Measurements from ENCODE around the gene C1orf50.
"Not testable (repeated sequence)": the region's sequence is repeated elsewhere in the genome, so short reads cannot be mapped to it uniquely, and the experiment has no call there.

C1orf50 gene

DNA sequence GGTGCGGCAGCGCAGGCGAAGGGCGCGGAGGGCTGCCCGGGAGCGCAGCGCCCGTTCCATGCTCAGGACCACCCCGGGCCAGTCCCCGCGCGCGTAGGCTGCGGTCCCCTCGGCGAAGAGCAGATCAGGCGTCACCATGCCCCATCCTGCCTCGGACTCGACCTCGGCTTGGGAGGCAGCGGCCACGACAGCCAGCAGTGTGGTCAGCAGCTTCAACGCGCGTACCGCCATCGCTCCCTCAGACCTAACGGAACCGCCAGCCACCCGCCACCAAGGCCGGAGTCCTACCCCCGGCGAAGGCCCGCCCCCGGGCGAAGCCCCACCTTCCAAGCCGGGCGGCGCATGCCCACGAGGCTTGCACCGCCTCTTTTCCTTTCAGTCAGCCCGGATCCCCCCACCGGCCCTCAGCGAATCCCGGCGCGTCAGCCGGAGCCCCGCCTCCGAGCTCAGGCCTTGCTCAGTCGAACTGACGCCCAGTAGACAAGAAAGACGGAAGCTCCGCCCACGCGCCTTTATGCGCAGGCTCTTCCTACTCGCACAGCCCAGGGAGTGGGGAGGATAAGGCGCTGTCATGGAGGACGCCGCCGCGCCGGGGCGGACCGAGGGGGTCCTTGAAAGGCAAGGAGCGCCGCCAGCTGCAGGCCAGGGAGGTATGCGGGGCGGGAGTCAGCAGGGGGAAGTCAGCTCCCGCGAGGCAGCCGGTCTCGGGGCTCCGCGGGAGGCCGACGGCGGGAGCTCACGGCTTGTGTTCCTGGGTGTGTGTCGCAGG lies at the start of gene C1orf50, which contains the start of gene P3H1:
Gene C1orf50, plus strand, starts transcription at position 509 of the 769 bp plus-strand sequence. Its CDS starts 63 bp downstream, at position 572.
Gene P3H1, minus strand, starts transcription at position 288 of the 769 bp plus-strand sequence. Its CDS starts 57 bp downstream, at position 231.
- DNase-seq = peak; percentile 99

DNA sequence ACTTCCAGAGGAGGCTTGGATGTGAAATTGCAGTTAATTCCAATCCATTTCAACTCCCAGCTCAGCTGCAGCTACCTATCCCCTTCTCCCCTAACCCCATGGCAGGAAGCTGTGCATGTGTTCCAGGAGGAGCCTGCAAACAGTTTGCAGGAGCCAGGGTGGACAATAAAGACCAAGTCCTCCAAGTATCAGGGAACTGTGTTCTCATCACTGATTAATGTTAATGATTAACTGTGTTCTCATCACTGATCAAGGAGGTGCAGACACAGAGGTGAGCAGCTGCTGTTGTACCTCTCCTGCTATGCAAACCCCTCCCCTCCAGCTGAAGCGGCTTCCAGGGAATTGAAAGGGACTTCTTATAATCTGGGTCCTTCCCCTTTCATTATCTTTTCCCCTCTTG lies 46.2 kb upstream of the C1orf50 start:
- no peak for DNase-seq

DNA sequence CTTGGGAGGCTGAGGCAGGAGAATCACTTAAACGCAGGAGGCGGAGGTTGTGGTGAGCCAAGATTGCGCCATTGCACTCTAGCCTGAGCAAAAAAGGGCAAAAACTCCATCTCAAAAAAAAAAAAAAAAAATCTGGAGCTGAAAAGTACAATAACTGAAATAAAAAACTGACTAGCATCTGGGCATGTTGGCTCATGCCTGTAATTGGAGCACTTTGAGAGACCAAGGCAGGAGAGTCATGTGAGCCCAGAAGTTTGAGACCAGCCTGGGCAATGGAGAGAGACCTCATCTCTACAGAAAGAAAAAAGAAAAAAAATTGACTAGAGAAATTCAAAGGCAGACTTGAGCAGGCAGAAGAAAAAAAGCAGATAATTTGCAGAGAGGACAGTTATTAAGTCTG lies 45.1 kb upstream of the C1orf50 start:
- DNase-seq = no peak

DNA sequence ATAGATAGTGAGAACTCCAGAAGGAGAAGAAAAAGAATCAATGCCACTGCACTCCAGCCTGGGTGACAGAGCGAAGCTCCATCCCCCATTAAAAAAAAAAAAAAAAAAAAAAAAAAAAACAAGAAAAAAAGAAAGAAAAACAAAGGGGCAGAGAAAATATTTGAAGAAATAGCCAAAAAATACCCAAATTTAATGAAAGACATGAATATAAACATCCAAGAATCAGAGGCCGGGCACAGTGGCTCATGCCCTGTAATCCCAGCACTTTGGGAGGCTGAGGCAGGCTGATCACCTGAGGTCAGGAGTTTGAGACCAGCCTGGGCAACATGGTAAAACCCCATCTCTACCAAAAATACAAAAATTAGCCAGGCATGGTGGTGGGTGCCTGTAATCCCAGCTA lies 44.6 kb upstream of the C1orf50 start:
- DNase-seq = not testable (repeated sequence)

DNA sequence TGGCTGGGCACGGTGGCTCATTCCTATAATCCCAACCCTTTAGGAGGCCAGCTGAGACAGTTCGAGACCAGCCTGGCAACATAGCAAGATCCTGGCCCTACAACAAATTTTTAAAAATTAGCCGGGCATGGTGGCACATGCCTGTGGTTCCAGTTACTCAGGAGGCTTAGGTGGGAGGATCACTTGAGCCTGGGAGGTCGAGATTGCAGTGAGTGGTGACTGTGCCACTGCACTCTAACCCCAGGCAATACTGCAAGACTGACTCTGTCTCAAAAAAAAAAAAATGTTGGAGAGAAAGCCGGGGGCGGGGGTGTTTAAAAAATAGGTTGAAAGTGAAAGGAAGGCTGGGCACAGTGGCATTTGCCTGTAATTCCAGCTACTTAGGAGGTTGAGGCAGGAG lies 43.5 kb upstream of the C1orf50 start:
- no peak for DNase-seq

DNA sequence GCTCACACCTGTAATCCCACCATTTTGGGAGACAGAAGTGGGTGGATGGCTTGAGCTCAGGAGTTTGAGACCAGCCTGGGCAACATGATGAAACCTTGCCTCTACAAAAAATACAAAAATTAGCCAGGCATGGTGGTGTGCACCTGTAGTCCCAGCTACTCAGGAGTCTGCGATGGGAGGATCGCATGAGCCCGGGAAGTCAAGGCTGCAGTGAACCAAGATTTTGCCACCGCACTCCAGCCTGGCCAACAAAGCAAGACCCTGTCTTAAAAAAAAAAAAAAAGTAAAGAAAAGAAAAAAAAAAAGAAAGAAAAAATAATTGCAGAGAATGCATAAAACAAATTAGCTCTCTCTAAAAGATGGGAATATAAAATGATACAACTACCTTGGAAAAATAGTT lies 41.2 kb upstream of the C1orf50 start:
- DNase-seq = not testable (repeated sequence)

DNA sequence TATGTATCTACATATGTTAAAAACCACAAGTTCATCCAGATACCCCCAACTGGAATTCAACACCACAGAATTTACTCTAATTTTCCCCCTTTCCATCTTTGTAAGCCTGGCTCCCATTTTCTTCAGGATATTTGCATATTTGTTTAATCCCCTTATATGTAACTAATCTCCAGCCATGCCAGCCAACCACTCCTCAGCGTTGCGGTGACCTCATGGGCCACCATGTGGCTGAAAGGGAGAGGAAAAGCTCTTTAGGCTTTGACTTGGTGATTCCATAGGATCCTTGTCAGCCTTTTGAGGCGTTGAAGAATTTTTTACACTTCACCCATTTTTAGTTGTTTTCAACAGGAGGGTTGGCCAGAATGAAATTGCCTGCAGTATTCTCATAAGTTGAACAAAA lies 37.0 kb upstream of the C1orf50 start:
- DNase-seq = no peak

DNA sequence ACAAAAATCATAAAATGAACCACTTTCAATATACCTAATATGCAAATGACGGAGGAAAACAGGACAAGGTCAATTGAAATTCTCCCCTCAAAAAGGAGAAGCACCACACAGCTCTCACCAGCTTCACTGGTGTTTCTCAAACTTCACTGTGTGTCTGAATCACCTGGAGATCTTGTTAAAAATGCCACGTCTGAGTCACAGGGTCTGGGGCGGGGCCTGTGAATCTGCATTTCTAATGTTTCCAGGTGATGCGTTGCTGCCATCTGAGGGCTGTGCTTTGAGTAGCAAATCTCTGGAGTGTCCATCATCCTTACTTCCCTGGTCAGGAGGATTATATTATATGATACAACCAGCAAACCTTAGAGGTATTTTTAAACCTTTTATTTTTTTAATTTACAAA lies 36.1 kb upstream of the C1orf50 start:
- no peak for DNase-seq

DNA sequence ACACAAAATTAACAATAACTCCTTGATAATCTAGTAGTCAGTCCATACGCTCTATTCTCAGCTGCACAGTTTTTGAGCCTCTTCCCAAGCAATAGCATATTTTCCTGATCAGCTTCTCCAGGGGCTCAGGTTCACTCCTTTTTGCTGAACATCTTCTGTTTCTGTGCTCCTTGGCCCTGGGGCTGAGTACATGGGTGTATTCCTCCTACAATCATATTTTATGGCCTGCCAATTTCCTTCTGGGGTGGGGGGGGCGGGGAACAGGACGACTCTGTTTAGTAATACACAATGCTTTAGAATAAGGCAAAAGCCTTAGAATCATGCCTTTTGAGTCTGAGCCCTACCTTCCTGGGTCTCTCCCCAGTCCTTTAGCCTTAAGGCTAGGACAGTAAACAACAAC lies 35.5 kb upstream of the C1orf50 start:
- no peak for DNase-seq

DNA sequence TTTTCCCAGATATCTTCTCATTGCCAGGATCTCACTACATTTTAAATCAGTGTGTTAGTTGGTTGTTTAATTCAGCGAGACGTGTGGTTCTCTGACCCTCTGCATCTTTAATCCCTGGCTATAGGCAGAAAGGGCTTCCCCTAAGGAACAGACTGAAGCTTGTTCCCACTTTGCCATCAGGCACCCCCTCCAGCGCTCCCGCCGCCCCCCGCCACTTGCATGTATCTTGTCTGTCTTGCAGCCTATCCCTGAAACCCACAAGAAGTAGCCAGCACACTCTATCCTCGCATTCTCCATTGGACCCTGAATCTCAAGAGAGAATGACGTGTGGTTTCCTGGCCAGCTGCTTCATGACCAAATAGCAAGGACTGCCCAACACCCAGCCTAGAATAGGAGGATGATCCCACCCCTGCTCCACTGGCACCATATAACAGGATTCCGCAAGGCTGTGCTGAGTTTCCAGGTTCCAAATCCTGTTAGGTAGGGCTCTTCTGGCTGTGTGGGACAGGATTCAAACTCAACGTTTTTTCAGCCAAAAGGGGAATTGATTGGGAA lies 34.8 kb upstream of the C1orf50 start:
- no peak for DNase-seq

DNA sequence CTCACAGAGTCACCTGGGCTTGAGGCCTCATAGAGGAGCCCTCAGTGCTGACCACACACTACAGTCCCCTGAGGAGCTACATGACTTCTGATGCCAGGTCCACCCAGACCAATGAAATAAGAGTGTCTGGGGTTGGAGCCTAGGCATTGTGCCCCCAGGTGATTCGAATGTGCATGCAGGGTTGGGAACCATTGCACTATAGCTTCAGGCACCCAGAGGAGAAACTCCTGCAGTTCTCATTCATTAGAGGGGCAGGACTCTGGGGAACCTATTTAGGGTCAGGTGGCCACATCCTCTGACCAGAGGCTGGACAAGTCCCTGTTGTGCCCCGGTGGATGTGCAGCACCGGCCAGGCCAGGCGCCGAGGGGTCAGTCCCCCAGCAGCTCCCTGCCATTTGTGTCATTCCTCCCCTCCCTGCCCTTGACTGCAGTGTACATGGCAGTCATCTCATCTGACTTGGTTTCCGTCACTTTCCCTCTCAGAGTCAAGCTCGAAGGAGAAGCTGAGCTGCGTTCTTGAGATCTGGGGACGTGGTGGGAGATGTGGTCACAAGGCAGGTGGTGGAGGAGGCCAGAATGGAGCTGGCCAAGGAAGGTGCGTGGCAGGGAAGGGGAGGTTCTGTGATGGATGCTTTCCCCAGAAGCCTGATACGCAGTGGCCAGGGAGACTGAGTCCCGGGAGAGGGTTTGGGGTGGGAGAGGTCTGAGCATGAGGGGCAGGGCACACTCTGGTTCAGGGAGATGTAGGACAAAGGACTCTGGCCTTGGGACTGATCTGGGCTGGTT lies 33.4 kb upstream of the C1orf50 start:
- no peak for DNase-seq

DNA sequence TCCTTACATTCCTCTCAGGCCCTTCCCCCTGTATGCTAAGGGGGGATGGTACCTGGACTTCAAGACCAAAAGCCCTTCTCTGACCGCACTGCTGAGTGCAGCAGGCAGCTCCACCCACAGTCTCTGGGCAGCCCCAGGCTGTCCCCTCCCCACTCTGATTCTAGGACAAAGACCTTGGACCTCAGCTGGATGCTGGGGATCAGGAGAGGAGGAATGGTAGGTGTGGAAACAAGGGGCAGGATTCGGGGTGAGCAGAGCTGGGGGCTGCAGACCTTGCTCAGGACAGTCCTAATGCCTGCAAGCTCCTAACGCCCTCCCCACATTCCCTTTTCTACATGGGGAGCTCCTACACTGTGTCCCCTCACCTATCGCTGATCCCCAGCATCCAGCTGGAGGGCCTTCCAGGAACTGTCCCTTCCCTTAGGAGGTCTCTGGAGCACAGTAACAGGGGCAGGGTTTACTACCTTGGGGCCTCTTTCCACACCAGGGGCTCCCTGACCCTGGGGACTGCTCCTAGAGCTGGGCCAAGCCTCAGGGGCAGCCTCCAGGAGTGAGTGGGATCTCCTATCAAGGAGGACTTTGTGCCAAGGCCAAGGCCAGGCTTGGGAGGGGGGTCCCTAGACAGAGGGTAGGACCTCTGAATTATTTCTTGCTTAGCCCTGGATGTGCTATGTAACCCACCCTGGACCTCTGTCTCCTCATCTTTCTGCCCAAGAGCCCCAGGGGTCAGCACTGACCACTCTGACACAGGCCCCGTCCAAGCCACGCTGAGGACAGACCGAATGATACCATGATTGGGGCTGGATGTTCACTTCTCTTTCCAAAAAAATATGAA lies 32.6 kb upstream of the C1orf50 start:
- no peak for DNase-seq

DNA sequence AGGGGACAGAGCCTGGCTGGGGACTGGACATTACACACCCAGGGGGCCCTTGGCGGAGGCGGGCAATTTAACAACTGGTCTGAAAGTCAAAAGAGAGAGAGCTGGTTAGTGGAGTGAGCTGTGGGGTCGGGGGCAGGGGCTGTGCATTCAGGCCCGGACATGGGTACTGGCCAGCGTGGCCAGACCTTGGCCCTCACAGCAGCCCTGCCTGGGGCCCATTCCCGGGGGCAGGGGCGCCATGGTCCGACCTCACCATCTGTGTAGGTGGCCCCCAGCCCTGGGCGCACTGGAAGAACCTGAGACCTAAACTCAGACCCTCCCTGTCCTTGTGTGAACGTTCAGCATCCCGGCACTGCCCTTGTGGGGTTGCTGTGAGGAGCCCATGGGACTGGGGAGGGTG lies 32.0 kb upstream of the C1orf50 start:
- DNase-seq = no peak

DNA sequence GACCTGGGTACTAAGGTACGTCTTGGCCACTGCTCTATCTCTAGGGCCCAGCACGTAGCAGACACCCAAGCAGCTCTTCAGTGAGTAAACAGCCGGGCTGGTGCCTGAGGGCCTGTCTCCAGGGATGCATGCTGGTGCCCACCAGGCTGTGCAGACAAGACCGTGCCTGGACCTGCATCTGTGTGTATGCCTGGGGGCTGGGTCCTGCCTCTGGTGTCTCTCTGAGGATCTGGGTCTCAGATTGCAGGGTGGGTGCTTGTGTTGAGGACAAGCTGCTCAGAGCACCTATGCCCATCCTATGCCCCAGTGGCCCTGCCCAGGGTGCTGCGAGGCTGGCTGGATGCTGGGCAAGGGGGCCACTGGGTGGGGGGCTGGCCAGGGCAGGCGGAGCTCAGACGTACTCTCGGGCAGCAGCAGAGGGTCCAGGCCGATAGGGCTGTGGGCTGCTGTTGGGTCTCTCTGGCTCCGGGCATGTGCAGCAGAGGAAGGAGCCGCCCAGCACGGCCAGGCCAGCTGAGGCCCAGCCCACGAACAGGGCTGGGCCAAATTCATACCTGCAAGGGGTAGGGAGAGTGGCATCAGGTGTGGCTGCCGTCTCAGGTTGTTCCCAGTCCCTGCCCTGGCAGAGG lies 31.5 kb upstream of the C1orf50 start:
- DNase-seq = no peak

DNA sequence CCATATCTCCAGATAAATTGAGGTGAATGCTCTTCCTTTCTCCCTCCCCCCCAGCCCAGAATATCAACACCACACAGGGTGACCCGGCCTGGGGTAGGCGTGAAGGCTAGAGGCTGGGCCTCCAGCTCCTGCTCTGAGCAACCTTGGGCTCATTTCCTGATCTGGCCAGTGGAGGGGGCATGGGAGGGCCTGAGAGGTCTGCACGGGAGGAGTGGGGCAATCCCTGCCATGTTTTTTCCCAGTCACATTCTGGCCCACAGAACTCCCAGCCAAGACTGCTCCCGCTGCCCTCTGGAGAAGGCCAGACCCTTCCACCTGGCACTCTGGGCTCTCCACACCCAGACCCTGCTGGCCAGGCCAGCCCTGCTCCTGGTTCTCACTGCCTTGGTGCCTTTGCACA lies 30.9 kb upstream of the C1orf50 start:
- DNase-seq = no peak

DNA sequence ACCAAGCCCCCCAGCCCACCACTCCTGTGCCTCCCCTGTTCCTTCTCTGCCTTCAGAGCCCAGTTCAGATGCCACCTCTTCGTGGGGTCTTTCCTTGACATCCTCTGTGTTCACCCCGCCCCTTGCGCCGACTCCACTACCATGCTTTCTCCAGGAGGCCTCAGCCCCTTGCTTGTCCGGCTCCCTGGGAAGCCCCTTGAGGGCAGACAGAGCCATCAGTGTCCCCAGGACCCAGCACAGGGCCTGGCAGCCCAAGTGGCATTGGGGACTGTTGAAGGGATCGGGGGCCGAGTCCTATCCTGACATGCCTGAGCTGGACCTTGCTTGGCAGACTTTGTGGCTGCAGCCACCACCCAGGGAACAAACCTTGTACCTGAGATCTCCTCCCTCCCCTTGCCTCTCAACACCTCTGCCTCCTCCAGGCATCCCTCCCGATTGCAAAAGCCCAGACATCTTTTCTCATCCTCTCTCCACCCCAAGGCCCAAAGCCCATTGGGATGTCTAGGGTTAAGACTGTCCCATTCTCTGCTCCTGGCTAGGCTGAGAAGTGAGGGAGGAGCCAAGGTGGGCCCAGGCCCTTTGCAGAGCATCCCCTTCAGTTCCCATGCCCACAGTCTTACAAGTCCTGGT lies 30.4 kb upstream of the C1orf50 start:
- DNase-seq = no peak

DNA sequence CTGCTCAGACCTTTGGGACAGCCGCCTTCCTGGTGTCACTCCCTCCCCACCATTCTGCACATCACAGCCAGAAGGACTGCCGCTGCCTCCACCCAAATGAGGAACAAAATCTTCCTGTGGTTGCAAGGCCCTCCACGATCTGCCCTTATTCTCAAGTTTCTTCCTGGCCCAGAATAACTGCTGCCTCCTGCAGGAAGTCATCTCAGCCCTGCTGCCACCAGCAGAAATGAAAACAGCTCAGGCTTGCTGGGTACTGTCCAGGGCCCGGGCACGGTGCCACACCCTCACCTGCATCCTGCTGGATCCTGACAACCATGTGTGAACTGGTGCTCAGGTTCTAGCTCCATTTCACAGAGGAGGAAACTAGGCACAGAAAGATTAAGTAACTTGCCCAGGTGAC lies 29.8 kb upstream of the C1orf50 start:
- peak; percentile 67 for DNase-seq

DNA sequence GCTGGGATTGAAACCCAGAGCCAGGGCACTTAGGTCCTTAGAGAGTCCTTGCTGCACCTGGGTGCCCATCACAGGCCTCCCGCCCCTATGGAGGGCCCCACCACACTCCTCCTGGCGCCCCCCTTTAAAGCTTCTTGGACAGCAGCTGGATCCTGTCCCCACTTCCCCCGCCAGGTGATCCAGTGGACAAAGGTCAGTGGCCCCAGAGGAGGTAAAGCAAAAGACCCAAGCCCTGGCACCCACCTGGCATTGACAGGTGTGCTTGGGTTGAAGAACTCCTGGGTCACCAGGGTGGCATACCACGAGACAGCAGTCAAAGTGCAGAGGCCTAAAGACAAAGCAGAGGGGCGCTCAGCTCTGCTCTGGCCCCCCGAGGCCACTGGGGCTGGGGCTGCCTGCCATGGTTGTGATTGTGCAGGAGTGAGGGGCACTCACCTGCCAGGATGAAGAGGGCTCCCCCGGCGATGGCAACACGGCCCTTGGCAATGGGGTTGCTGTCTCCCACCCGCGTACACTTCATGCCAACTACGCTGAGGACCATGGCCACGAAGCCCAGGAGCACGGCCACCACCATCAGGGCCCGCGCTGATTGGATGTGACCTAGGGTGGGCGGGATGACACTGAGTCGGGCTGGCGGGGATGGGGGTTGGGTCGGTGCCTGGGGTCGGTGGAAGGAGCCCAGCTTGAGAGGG lies 28.9 kb upstream of the C1orf50 start:
- DNase-seq = no peak

DNA sequence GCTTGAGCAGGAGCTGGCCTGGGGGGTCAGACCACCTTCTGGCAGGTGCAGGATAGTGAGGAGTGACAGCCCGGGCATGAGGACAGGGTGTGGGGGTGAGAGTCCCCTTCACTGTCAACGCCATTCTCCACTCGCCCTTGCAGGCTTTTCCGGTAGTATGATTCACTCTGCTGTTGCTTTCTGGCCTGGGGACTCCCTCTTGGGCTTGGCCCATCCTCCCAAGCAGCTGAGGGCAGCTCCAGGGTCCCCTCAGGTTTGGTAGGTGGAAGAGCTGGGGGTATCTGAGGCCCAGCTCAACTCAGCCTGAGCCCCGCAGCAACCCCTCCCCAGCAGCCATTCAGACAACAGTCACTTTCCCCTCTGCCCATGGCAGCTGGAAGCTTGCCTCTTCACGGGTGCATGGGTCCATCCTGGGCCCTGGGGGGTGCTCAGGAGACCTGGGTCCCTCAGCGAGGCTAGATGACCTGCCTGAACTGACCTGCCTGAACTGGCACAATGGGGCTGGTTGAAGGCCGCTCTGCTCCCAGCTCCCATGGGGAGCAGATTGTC lies 28.3 kb upstream of the C1orf50 start:
- DNase-seq = no peak

DNA sequence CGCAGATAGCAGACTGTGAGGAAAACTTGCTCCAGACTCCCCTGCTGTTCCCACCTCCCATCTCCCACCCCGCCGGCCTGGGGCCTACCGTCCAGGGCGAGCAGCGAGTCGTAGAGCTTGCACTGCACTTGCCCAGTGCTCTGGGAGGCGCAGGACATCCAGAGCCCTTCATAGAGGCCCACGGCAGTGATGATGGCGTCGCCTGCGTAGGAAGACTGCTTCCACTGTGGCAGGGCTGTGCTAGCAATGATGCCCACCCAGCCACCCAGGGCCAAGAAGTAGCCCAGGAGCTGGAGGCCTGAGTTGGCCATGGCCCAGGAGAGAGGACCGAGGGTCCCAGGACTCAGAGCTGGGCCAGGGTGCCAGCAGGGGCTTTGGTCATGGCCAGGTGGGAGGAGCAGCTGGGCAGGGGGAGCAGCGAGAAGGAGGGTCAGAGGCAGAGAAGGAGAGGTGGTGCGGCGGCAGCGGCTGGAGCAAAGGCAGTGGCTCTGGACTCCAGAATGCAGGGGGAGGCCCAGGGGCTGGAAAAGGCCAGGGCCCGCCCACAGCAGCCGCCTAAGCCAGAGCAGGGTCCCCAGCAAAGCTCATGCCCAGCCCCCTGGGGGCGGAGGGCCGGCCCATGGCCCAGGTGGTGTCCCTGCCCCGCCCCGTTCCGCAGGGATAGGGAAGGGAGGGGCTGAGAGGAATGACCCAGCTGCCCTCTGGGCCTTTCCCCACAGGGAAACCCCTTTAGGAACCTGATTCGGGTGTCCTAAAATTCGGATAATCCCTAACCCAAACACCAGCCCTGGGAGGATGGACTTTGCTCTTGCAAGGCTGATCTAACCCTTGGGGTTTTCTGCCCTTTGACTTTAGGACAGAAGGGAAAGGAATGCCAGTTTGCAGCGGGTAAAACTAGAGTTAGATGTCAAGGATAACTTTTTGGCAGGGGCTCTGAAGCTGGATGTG lies 27.0 kb upstream of the C1orf50 start, which contains the start of gene CLDN19:
Gene CLDN19, minus strand, starts transcription at position 484 of the 948 bp plus-strand sequence. Its CDS starts 173 bp downstream, at position 311.
- DNase-seq = no peak

Data from KG1 (cell line).